SK-N-SH (cell line): ENCODE measurements around the gene ZNF22. TPM values are rescaled to one million over a fixed set of nuclear protein-coding genes. Genes with fewer than 3 reads are reported as not detected.

ENCODE experiments used
- CTCF ChIA-PET: fragments of 300-600, 350-600 bp; formaldehyde crosslinking; extraction: SDS; loops from one replicate; lab custom pipeline; 2021; lab: Yijun Ruan, JAX
- POLR2A ChIA-PET: fragments of 350-600 bp; sonication (Branson Sonifier 250); formaldehyde crosslinking; extraction: SDS; loops from one replicate; lab custom pipeline; 2020; ENCODE audit warnings: antibody characterized with exemption, inconsistent platforms; lab: Yijun Ruan, JAX
- DNase-seq: peaks from one replicate; pipeline ENCODE4 v3.0.0; 2012
- H2AFZ ChIP-seq: fragments of 200-600 bp; sonication (generic); 2 replicates; pipeline ENCODE4 v1.8.1; 2016; ENCODE audit warnings: antibody characterized with exemption, mild to moderate bottlenecking, low read depth
- H3F3A ChIP-seq: fragments of 200-600 bp; sonication (generic); replicated peaks from 2 replicates; pipeline ENCODE3; 2016; ENCODE audit warnings: antibody characterized with exemption, mild to moderate bottlenecking; ENCODE audit not compliant: insufficient read depth
- H3K27ac ChIP-seq, 2 experiments: fragments of 200-500 bp in 1 of 2; fragments of 200-600 bp in 1 of 2; sonication (Bioruptor generic) in 1 of 2; sonication (generic), shearing (Covaris generic) in 1 of 2; 2 replicates each; pipeline versions ENCODE4 v1.5.1 to v1.6.1; 2014 to 2016; ENCODE audit warnings: low read depth in 2 of 2, inconsistent platforms in 1 of 2, low read length in 1 of 2, mild to moderate bottlenecking in 1 of 2, mixed read lengths in 1 of 2
- H3K27me3 ChIP-seq: fragments of 200-600 bp; sonication (generic), shearing (Covaris generic); 2 replicates; pipeline ENCODE4 v1.6.1; 2016; ENCODE audit warnings: mixed run types; ENCODE audit not compliant: insufficient read depth
- H3K36me3 ChIP-seq, 2 experiments: fragments of 200-500 bp in 1 of 2; fragments of 200-600 bp in 1 of 2; sonication (Bioruptor generic) in 1 of 2; sonication (generic) in 1 of 2; replicated peaks in 1 of 2; 2 replicates each; pipeline versions ENCODE3 to v1.5.1; 2014 to 2016; ENCODE audit warnings: low read length in 1 of 2, mild to moderate bottlenecking in 1 of 2; ENCODE audit not compliant: insufficient read depth in 2 of 2, control insufficient read depth in 1 of 2
- H3K4me1 ChIP-seq, 2 experiments: fragments of 200-500 bp in 1 of 2; fragments of 200-600 bp in 1 of 2; sonication (Bioruptor generic) in 1 of 2; sonication (generic), shearing (Covaris generic) in 1 of 2; 2 replicates each; pipeline versions ENCODE4 v1.5.1 to v1.6.1; 2014 to 2016; ENCODE audit warnings: low read depth in 1 of 2, low read length in 1 of 2, mixed run types in 1 of 2; ENCODE audit not compliant: insufficient read depth in 2 of 2, control insufficient read depth in 1 of 2
- H3K4me2 ChIP-seq: fragments of 200-600 bp; sonication (generic), shearing (Covaris generic); 2 replicates; pipeline ENCODE4 v1.6.1; 2017; ENCODE audit warnings: mixed run types
- H3K4me3 ChIP-seq, 2 experiments: fragments of 200-500 bp in 1 of 2; fragments of 200-600 bp in 1 of 2; sonication (Bioruptor generic) in 1 of 2; sonication (generic), shearing (Covaris generic) in 1 of 2; 2 replicates each; pipeline versions ENCODE4 v1.5.1 to v1.8.1; 2014 to 2016; ENCODE audit warnings: low read depth in 2 of 2, inconsistent platforms in 1 of 2, low read length in 1 of 2, mild to moderate bottlenecking in 1 of 2, mixed read lengths in 1 of 2, moderate library complexity in 1 of 2
- H3K79me2 ChIP-seq: fragments of 200-600 bp; sonication (generic); 2 replicates; pipeline ENCODE4 v1.8.1; 2017; ENCODE audit warnings: mild to moderate bottlenecking; ENCODE audit not compliant: insufficient read depth
- H3K9ac ChIP-seq: fragments of 200-600 bp; sonication (generic); 2 replicates; pipeline ENCODE4 v1.6.1; 2017; ENCODE audit warnings: mixed run types
- H3K9me2 ChIP-seq: fragments of 200-600 bp; sonication (generic); 2 replicates; pipeline ENCODE4 v1.6.1; 2017; ENCODE audit warnings: mixed run types
- H3K9me3 ChIP-seq: fragments of 200-600 bp; sonication (generic); 2 replicates; pipeline ENCODE4 v1.6.1; 2017; ENCODE audit warnings: mixed run types, mild to moderate bottlenecking, moderate library complexity
- H4K20me1 ChIP-seq: fragments of 200-600 bp; sonication (generic); 2 replicates; pipeline ENCODE4 v1.6.1; 2017; ENCODE audit warnings: mild to moderate bottlenecking, mixed run types; ENCODE audit not compliant: insufficient read depth
- CTCF ChIP-seq: fragments of 200-600 bp; sonication (generic); IDR thresholded peaks from 2 replicates; pipeline ENCODE4 v1.6.1; 2017; ENCODE audit warnings: antibody characterized with exemption, mild to moderate bottlenecking, moderate library complexity
- FOSL2 ChIP-seq: IDR thresholded peaks from 2 replicates; pipeline ENCODE4 v1.4.0; 2012; ENCODE audit warnings: low read depth, mild to moderate bottlenecking, moderate library complexity, borderline replicate concordance
- NRF1 ChIP-seq: IDR thresholded peaks from 2 replicates; pipeline ENCODE4 v1.6.1; 2012; ENCODE audit warnings: low read depth, mild to moderate bottlenecking, low read length
- PBX3 ChIP-seq: IDR thresholded peaks from 2 replicates; pipeline ENCODE4; 2012
- SIN3A ChIP-seq: IDR thresholded peaks from 2 replicates; pipeline ENCODE4 v1.6.1; 2012; ENCODE audit warnings: low read depth, mild to moderate bottlenecking, low read length, moderate library complexity, borderline replicate concordance
- TCF12 ChIP-seq: IDR thresholded peaks from 2 replicates; pipeline ENCODE4 v1.4.0; 2012
- TEAD4 ChIP-seq: IDR thresholded peaks from 2 replicates; pipeline ENCODE4 v1.4.0; 2012; ENCODE audit warnings: mild to moderate bottlenecking, borderline replicate concordance; ENCODE audit not compliant: insufficient read depth
- ZBTB33 ChIP-seq: IDR thresholded peaks from 2 replicates; pipeline ENCODE4 v1.4.0; 2012; ENCODE audit warnings: low read depth, borderline replicate concordance
- WGBS: methylation state at CpG from one replicate; pipeline ENCODE4 v1.1.6; 2017; ENCODE audit warnings: low lambda C conversion rate; 5-methylcytosine and 5-hydroxymethylcytosine counted together
- polyA plus RNA-seq, 3 experiments: library from polyadenylated mRNA; depleted of rRNA; stranded (reverse); fragments of >200 nt; gene quantifications; 2 replicates each; pipeline ENCODE4 v1.2.3, GENCODE V29; 2012

ZNF22 gene
- polyA plus RNA-seq, 1 of the 3 experiments (the other 2 are of a cell fraction): 10.2 TPM

- ChIA-PET CTCF (interaction anchor here (1.0 to 10.6 kb wide), 4 partner anchors 12 to 47 kb away, joined by 3 to 121 read pairs (median 4); no protein-coding TSS in a partner anchor), POLR2A (interaction anchor here (0.6 kb wide), 1 partner anchor 1521 kb away, joined by 3 read pairs; no protein-coding TSS in a partner anchor)
- no peaks in the 10 kb centered on the region for H4K20me1 ChIP-seq
- H3K9me2 ChIP-seq: no peaks in the 10 kb centered on the region
- peak overlapping the region; percentile 85 for H3K4me2 ChIP-seq
- H3F3A ChIP-seq: peaks cover 20% of the 10 kb centered on the region
- no peak overlapping the region for H3K4me3 ChIP-seq
- WGBS: 93% methylated on average over 9 of the region's 13 CpGs
- TF ChIP-seq FOSL2 (no peak), CTCF (no peak), TCF12 (no peak), SIN3A (no peak), NRF1 (no peak), TEAD4 (no peak), ZBTB33 (no peak), PBX3 (no peak)
- peak overlapping the region; percentile 62 to 95 for H3K27ac ChIP-seq
- H3K9me3 ChIP-seq: no peaks in the 10 kb centered on the region
- H3K9ac ChIP-seq: no peak overlapping the region; the same call in 1 of the 2 replicates
- peaks cover 35 to 62% of the 10 kb centered on the region in 2 experiments; a peak in 3 of 4 replicates for H3K4me1 ChIP-seq
- DNase-seq: no peak
- peaks cover 8% of the 10 kb centered on the region for H3K79me2 ChIP-seq
- peak overlapping the region; percentile 4; the same call in 1 of the 2 replicates for H2AFZ ChIP-seq
- H3K27me3 ChIP-seq: no peaks in the 10 kb centered on the region
- no peaks in the 10 kb centered on the region for H3K36me3 ChIP-seq
These were observed 21.2 kb upstream of the ZNF22 start for GRCh38 chr10:44979281-44980191.
